RWPE2 (cell line): Measurements from ENCODE around the gene MAP4K1.
A peak's percentile ranks its signal among the peaks of the same experiment; 100 is the strongest.
"Not testable (repeated sequence)": the region's sequence is repeated elsewhere in the genome, so short reads cannot be mapped to it uniquely, and the experiment has no call there.

Experiments
- ATAC-seq: fragments of 200-7000 bp; cut with Tn5 transposase; 3 replicates; pipeline ENCODE4 v1.9.1; 2021; ENCODE audit warnings: low read depth
- DNase-seq: peaks from one replicate; pipeline ENCODE4 v3.0.0-alpha.2; 2020; ENCODE audit warnings: low spot score
- H3K27ac ChIP-seq: fragments of 450-650 bp; 2 replicates; pipeline ENCODE4 v1.5.1; 2017; ENCODE audit warnings: mild to moderate bottlenecking; ENCODE audit not compliant: poor library complexity, severe bottlenecking
- H3K27me3 ChIP-seq: fragments of 250-450 bp; sonication (Bioruptor Pico); 2 replicates; pipeline ENCODE4 v1.5.1; 2021; ENCODE audit warnings: mild to moderate bottlenecking, moderate library complexity; ENCODE audit not compliant: insufficient read depth, poor library complexity, severe bottlenecking
- H3K36me3 ChIP-seq: fragments of 250-450 bp; sonication (Bioruptor Pico); 2 replicates; pipeline ENCODE4 v1.5.1; 2020; ENCODE audit warnings: low read depth, mild to moderate bottlenecking, moderate library complexity
- H3K4me1 ChIP-seq: fragments of 250-450 bp; sonication (Bioruptor Pico); 2 replicates; pipeline ENCODE4 v1.5.1; 2021; ENCODE audit warnings: mild to moderate bottlenecking, moderate library complexity; ENCODE audit not compliant: insufficient read depth, poor library complexity, severe bottlenecking
- H3K4me3 ChIP-seq: fragments of 250-450 bp; sonication (Bioruptor Pico); 2 replicates; pipeline ENCODE4 v1.5.1; 2021; ENCODE audit warnings: mild to moderate bottlenecking, moderate library complexity; ENCODE audit not compliant: severe bottlenecking
- H3K9me3 ChIP-seq: fragments of 250-450 bp; sonication (Bioruptor Pico); 2 replicates; pipeline ENCODE4 v1.5.1; 2021; ENCODE audit warnings: mild to moderate bottlenecking, moderate library complexity; ENCODE audit not compliant: severe bottlenecking
- CTCF ChIP-seq: fragments of 450-650 bp; IDR thresholded peaks from one replicate; pipeline ENCODE4 v1.5.1; 2017; ENCODE audit warnings: mild to moderate bottlenecking, moderate library complexity; ENCODE audit not compliant: poor library complexity, severe bottlenecking

MAP4K1 gene

GRCh38 chr19:38559428-38560401, 58.0 kb downstream of the MAP4K1 start:
- ATAC-seq (peak; percentile 92), DNase-seq (no peak)
- Histone ChIP-seq H3K4me3 (no peak overlapping the region), H3K27me3 (peaks cover 1% of the 10 kb centered on the region), H3K9me3 (no peaks in the 10 kb centered on the region), H3K36me3 (no peaks in the 10 kb centered on the region), H3K27ac (peak overlapping the region; percentile 83), H3K4me1 (peaks cover 9% of the 10 kb centered on the region)
- TF ChIP-seq CTCF: no peak

GRCh38 chr19:38558933-38559332, 58.8 kb downstream of the MAP4K1 start:
- H3K27me3 ChIP-seq, H3K4me3 ChIP-seq, DNase-seq, ATAC-seq, H3K4me1 ChIP-seq, H3K36me3 ChIP-seq, H3K9me3 ChIP-seq: not testable (repeated sequence)
- peak overlapping the region; percentile 83 for H3K27ac ChIP-seq

- Histone ChIP-seq H3K4me1 (peaks cover 9% of the 10 kb centered on the region), H3K9me3 (no peaks in the 10 kb centered on the region), H3K4me3 (no peak overlapping the region), H3K36me3 (no peaks in the 10 kb centered on the region), H3K27me3 (no peaks in the 10 kb centered on the region), H3K27ac (no peak overlapping the region)
- ATAC-seq (no peak), DNase-seq (no peak)
- TF ChIP-seq CTCF: no peak
These were observed 60.5 kb downstream of the MAP4K1 start for GRCh38 chr19:38557205-38557799.

GRCh38 chr19:38556521-38557174, 61.1 kb downstream of the MAP4K1 start:
- no peak overlapping the region for H3K27ac ChIP-seq
- ATAC-seq (0 out of 3 replicates have a peak, but pooled peaks have one; percentile 24), DNase-seq (no peak)
- no peaks in the 10 kb centered on the region for H3K27me3 ChIP-seq
- H3K4me3 ChIP-seq: no peak overlapping the region
- no peaks in the 10 kb centered on the region for H3K36me3 ChIP-seq
- H3K9me3 ChIP-seq: no peaks in the 10 kb centered on the region
- peak; percentile 54 for TF ChIP-seq CTCF
- peaks cover 9% of the 10 kb centered on the region for H3K4me1 ChIP-seq

DNA sequence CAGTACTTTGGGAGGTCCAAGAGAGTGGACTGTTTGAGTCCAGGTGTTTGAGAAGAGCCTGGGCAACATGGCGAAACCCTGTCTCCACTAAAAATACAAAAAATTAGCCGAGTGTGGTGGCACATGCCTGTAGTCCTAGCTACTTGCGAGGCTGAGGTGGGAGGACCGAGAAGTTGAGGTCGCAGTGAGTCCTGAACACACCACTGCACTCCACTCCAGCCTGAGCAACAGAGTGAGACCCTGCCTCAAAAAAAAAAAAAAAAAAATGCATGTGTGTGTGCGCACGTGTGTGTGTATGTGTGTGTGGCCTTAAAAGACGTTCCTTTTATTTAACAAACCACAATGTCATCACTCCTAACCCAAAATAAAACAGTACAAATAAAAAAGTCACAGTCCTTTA, 62.6 kb downstream of the MAP4K1 start:
- Histone ChIP-seq H3K9me3 (no peaks in the 10 kb centered on the region), H3K4me3 (no peak overlapping the region), H3K36me3 (no peaks in the 10 kb centered on the region), H3K4me1 (peaks cover 7% of the 10 kb centered on the region), H3K27ac (no peak overlapping the region), H3K27me3 (no peaks in the 10 kb centered on the region)
- ATAC-seq: no peak
- DNase-seq: no peak
- TF ChIP-seq CTCF: no peak
